ENCODE measurements around the gene CFP. TPM values are rescaled to one million over a fixed set of nuclear protein-coding genes. Genes with fewer than 3 reads are reported as not detected.

Gene CFP
- total and polyA plus RNA-seq, 2 of the 13 experiments (the other 11 are each of a cell fraction or from before 2014, with no cell fraction given): 0.01 TPM; not detected in 1

GRCh38 chrX:47621851-47622250 is 7.9 kb downstream of the CFP start:
- POLR2A ChIA-PET: no interaction called here

GRCh38 chrX:47620303-47620685 is 9.4 kb downstream of the CFP start:
- WGBS (ENCODE audit: low lambda C conversion rate): 87% methylated on average over 9 of the region's 9 CpGs
- H3K27me3 ChIP-seq (ENCODE audit: control insufficient read depth in 1 of 2, insufficient read depth in 2 of 2, low read length in 2 of 2): peaks cover 0 to 9% of the 10 kb centered on the region in 2 experiments; a peak in 1 of 5 replicates
- H3K4me2 ChIP-seq (ENCODE audit: low read depth, low read length): no peak overlapping the region
- ChIA-PET POLR2A (no interaction called here), CTCF (ENCODE audit: low intra/inter-chr PET ratio, low total read pairs) (no interaction called here)
- H3K36me3 ChIP-seq (replicated peaks in 1 of 2; ENCODE audit: control insufficient read depth in 1 of 2, insufficient read depth in 2 of 2, low read length in 2 of 2): no peaks in the 10 kb centered on the region
- BruUV-seq (replicated peaks): no TSS peak
- FAIRE-seq: no peak
- no peak for DNase-seq (ENCODE audit: low spot score)
- H3K79me2 ChIP-seq (ENCODE audit: insufficient read depth, low read length): no peaks in the 10 kb centered on the region
- in situ Hi-C loops (cut with HindIII; ENCODE audit: extremely low pct_ligation_motif_present, low pct_unique_long_range_greater_than_20kb): no loop called here
- no peak overlapping the region for H2AFZ ChIP-seq (ENCODE audit: low read length)
- intact Hi-C loops (cut with micrococcal nuclease; ENCODE audit: unreplicated experiment): no loop called here
- H3K9me3 ChIP-seq (ENCODE audit: low read length): no peaks in the 10 kb centered on the region
- H4K20me1 ChIP-seq (ENCODE audit: insufficient read depth, low read length): no peaks in the 10 kb centered on the region
- no peak overlapping the region for H3K27ac ChIP-seq (ENCODE audit: extremely low read length, insufficient read depth, low read length)
- H3K4me1 ChIP-seq (ENCODE audit: insufficient read depth, low read length): no peaks in the 10 kb centered on the region
- no peak overlapping the region for H3K4me3 ChIP-seq (replicated peaks in 1 of 3; ENCODE audit: insufficient read depth in 1 of 3, low read depth in 2 of 3, low read length in 3 of 3)
- no peak for ATAC-seq
- H3K9ac ChIP-seq (ENCODE audit: insufficient read depth, low read depth, low read length): no peak overlapping the region
- TF ChIP-seq MEIS1 (CRISPR knock-in tag; IDR thresholded peaks at IDR 0.05; ENCODE audit: borderline replicate concordance) (no peak), ARNT (IDR thresholded peaks at IDR 0.05) (no peak), CBX5 (CRISPR knock-in tag; IDR thresholded peaks at IDR 0.05; ENCODE audit: borderline replicate concordance) (no peak), ZNF350 (CRISPR knock-in tag; IDR thresholded peaks at IDR 0.05; ENCODE audit: borderline replicate concordance, low read depth) (no peak), KLF15 (CRISPR knock-in tag; IDR thresholded peaks at IDR 0.05; ENCODE audit: borderline replicate concordance) (no peak), ZNF549 (CRISPR knock-in tag; IDR thresholded peaks at IDR 0.05) (no peak), ZBTB46 (CRISPR knock-in tag; IDR thresholded peaks at IDR 0.05; ENCODE audit: borderline replicate concordance) (no peak), CTCF (CRISPR knock-in tag; IDR thresholded peaks at IDR 0.05) (no peak), ZFP41 (CRISPR knock-in tag; IDR thresholded peaks at IDR 0.05; ENCODE audit: borderline replicate concordance) (no peak), DRAP1 (CRISPR knock-in tag; IDR thresholded peaks at IDR 0.05) (no peak), ZNF382 (CRISPR knock-in tag; IDR thresholded peaks at IDR 0.05; ENCODE audit: borderline replicate concordance) (no peak)

More at GRCh38 chrX:47621851-47622250, 7.9 kb downstream of the CFP start:
- Histone ChIP-seq H3K9ac (ENCODE audit: insufficient read depth, low read depth, low read length) (no peak overlapping the region), H3K4me2 (ENCODE audit: low read depth, low read length) (no peak overlapping the region), H4K20me1 (ENCODE audit: insufficient read depth, low read length) (no peaks in the 10 kb centered on the region), H3K9me3 (ENCODE audit: low read length) (no peaks in the 10 kb centered on the region), H3K4me3 (replicated peaks in 1 of 3; ENCODE audit: insufficient read depth in 1 of 3, low read depth in 2 of 3, low read length in 3 of 3) (no peak overlapping the region), H3K4me1 (ENCODE audit: insufficient read depth, low read length) (no peaks in the 10 kb centered on the region), H3K79me2 (ENCODE audit: insufficient read depth, low read length) (no peaks in the 10 kb centered on the region), H3K27ac (ENCODE audit: extremely low read length, insufficient read depth, low read length) (no peak overlapping the region), H2AFZ (ENCODE audit: low read length) (no peak overlapping the region), H3K27me3 (ENCODE audit: control insufficient read depth in 1 of 2, insufficient read depth in 2 of 2, low read length in 2 of 2) (peaks cover 0 to 13% of the 10 kb centered on the region in 2 experiments; a peak in 1 of 5 replicates), H3K36me3 (replicated peaks in 1 of 2; ENCODE audit: control insufficient read depth in 1 of 2, insufficient read depth in 2 of 2, low read length in 2 of 2) (no peaks in the 10 kb centered on the region)
- TF ChIP-seq LBX2 (CRISPR knock-in tag; IDR thresholded peaks at IDR 0.05; ENCODE audit: borderline replicate concordance): no peak
- no peak for TF ChIP-seq U2AF1 (optimal IDR thresholded peaks at IDR 0.05; ENCODE audit: low read depth, low read length)
- no peak for TF ChIP-seq NR2F1 (CRISPR knock-in tag; IDR thresholded peaks at IDR 0.05)
- TF ChIP-seq NCOA2 (CRISPR knock-in tag; IDR thresholded peaks at IDR 0.05): no peak
- TF ChIP-seq ARID2 (CRISPR knock-in tag; IDR thresholded peaks at IDR 0.05; ENCODE audit: borderline replicate concordance): no peak
- in situ Hi-C loops (cut with HindIII; ENCODE audit: extremely low pct_ligation_motif_present, low pct_unique_long_range_greater_than_20kb) (no loop called here), intact Hi-C loops (cut with micrococcal nuclease; ENCODE audit: unreplicated experiment) (no loop called here)
- 43% methylated on average over 6 of the region's 6 CpGs for WGBS (ENCODE audit: low lambda C conversion rate)
- CTCF ChIA-PET (ENCODE audit: low intra/inter-chr PET ratio, low total read pairs): no interaction called here
- FAIRE-seq: no peak
- ATAC-seq: no peak
- BruUV-seq (replicated peaks): no TSS peak
- no peak for DNase-seq (ENCODE audit: low spot score)

All from HepG2 (cell line).